NCI-H2029 treated with DMSO at 0.1 percent for 48 hours (cell line): ENCODE data around the gene CPED1.
"Not testable (repeated sequence)": the region's sequence is repeated elsewhere in the genome, so short reads cannot be mapped to it uniquely, and the experiment has no call there.

Experiments
- DNase-seq: peaks from one replicate; lab custom pipeline; 2025; lab: John Stamatoyannopoulos, UW

The CPED1 gene

DNA sequence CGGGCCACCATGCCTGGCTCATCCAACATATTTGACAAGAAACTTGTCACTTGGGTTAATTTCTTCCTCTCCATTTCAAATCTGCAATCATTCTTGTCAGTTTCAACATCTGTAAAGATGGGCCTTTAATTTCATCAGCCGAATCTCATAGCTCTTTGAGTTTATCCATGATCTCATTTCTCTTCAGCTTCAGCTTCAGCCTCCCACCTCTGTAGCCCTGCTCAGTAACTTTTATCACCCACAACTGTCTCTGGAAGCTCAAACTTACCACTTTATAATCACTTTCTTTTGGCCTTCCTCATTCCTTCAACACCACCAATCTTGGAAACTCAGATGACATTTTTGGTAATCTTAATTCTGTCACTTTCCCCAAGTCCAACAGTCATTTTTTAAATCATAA lies 83.2 kb downstream of the CPED1 start:
- no peak for DNase-seq

DNA sequence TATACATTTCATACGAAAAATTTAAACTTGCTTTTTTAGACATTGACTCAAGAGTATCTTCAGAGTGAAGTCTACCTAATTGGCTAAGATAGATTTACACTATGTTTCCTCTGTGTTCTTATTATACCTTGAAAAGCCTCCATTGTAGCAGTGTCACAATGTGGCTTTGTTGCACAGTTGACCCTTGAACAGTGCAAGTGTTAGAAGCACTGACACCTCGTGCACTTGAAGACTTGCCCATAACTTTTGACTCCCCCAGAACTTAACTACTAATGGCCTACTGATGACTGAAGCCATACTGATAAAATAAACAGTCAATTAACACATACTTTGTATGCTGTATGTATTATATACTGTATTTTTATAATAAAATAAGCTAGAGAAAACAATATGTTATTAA lies 84.3 kb downstream of the CPED1 start:
- no peak for DNase-seq

DNA sequence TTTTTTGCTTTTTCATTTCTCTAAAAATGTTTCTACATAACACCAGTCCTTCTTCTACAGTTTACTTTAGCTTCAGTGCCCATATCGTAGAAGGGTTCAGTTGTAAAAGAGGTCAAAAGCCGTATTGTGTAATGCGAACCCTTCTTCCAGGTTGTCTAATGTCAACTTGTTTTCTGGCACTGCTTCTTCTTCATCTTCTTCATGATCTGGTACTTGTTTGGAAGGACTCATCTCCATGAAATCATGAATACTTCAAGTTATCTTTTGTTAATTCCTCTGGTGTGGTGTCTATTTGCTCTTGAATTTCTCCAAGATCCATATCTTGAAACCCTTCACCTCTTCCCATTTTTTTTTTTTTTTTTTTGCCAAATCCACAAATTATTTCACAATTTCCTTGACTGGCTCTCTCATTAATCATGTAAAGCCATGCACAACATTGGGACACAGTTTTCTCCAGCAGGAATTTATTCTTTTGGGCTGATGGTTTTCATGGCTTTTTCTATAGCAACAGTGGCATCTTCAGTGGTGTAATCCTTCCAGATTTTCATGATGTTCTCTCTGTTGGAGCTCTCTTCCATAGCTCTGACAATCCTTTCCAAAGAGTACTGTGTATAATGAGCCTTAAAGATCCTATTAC lies 85.1 kb downstream of the CPED1 start:
- no peak for DNase-seq

- not testable (repeated sequence) for DNase-seq
These were observed 86.9 kb downstream of the CPED1 start for GRCh38 chr7:121075424-121075841.

- no peak for DNase-seq
These were observed 87.4 kb downstream of the CPED1 start for GRCh38 chr7:121075952-121076349.

DNA sequence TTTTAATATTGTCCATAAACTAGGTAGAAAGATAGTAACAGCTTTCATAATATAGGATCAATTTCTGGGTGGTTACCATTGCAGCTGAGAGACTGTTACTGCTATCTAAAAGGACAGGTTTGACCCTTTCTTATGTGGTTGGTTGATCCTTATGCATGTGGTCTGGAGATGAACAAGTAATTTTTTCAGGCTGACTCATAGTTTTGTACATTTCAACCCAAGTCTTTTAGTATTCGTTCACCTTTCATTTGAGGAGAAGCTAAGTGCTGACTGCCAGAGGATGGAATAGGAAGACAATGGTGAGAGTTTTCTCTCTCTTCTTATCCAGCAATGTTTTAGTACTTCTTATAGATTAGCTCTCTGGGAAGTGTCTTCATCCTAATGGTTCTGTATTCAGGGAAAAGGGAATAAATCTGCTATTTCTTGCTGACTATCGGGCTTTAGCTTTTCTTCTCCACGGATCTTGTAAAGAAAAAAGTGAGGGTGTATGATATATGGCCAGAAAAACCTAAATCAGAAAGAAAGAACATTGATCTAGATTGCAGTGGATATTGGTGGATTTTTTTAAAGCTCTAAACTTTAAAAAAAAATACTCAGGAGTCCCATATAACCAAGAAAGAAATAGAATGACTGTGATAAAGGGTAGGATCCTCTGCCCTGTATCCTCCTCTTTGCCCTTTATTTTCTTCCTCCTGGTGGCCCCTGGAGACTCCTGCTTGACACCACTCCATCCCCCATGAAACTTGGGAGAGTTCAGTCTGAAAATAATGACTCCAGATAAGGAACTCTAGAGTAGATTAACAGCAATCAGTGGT lies 88.0 kb downstream of the CPED1 start:
- DNase-seq, result no peak

- no peak for DNase-seq
These were observed 88.7 kb downstream of the CPED1 start for GRCh38 chr7:121077165-121077630.

GRCh38 chr7:121078701-121079227 lies 90.3 kb downstream of the CPED1 start:
- no peak for DNase-seq

GRCh38 chr7:121079425-121080169 lies 91.1 kb downstream of the CPED1 start:
- DNase-seq, result no peak

DNA sequence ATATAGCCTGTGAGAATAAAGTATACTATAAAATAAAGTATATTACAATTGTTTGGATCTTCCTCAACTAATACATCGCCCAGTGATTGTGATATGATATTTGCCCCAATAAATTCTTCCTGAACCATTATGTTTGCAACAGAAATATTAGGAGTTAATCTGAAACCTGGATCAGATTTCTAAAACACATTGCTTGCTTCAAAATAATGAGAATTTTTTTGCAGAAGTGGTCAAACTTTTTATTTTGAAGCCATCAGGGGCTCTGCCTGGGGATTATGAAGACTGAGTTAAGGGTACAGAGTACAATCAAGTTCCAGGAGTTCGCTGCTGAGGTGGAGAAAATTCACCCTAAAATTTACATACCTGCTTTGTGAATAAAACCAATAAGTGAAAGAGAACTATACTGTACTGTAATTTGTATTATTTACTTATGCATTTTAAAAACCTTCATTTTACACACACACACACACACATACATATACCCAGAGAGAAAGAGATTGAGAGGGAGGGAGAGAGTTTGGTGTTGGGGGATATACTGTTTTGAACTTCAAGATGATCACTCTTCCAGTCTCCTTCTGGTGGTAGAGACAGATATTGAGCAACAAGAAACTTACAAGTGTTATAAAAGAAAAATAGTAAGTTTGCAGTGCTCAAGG lies 91.9 kb downstream of the CPED1 start:
- DNase-seq, result no peak

GRCh38 chr7:121080913-121081326 lies 92.4 kb downstream of the CPED1 start:
- DNase-seq, result no peak

DNA sequence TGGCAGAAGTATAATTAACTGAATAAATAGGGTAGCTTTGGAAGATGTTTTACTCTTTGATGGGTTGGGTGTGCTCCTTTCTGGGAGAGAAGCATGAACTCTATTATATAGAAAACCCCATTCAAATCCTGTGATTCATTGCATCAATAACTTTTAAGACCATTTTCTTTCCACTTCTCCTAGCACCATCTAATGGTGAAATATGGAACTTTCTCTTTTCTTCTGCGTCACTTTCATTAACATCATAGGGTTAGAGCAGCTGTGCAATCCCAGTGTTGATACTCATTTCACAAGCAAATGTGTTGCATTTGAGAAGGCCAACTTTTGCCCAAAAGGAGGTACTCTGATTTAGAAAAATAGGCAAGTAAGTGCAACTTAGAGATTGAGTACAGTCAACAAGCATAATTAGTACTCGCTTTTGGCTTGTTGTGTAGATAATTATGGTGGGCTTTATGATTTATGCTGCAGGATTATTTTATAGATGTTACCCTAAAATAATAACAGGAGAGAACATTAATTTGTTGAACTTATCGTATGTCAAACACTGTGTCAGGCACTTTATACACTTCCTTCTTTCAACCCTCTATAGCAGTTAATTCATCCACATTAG lies 92.9 kb downstream of the CPED1 start:
- DNase-seq, result peak; percentile 59

DNA sequence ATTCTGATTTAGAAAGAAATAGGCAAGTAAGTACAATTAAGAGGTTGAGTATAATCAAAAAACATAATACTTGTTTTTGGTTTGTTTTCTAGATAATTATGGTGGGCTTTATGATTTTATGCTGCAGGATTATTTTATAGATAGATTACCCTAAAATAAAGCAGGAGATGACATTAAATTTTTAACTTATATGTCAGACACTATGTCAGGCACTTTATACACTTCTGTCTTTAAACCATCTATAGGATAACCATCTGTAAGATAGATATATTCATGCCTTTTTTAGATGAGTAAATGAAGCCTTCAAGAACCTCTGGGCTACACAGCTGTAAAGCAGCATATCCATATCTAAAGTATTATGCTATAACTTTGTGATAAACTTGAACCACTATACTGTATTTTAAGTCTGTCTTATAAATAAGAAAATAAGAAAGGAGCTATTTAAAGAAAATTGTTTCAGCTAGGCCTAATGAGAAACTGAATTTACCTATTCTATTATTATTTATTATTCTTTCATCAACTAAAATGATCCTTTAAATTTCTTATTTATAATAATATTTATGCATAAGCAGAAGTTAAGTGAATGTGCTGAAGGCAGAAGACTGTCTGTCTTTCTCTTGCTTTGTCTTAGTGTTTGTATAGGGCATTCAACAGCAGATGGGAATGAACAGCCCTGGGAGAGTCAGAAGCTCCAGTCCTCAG lies 94.0 kb downstream of the CPED1 start:
- DNase-seq, result no peak

DNA sequence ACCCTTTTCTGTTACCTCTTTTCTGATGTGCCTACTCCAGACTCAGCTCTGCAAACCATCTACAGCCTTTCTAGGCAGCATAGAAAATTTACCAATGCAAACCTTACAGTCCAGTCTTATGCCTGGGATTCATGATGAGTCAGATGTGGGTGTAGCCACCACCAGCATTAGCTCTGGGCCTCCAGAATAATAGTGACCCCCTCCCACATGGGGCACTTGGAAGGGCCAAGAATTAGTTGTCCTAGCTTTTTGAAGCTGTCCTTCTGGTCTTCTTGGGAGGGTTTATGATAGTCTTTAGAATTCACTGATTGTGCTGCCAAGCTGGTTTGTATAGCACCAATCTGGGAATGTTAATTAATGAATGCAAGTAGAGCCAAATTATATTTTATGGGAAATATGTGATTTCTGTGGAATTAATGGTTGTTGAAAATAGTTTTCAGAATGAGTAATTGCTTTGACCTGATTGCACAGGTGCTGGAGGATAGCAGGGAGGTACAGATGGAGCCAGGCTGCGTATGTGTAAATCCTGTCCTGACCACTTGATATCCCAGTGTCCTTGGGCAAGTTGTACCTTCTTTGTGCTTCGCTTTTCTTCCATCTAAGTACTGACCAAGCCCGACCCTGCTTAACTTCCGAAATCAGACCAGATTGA lies 94.8 kb downstream of the CPED1 start:
- DNase-seq, result no peak

DNA sequence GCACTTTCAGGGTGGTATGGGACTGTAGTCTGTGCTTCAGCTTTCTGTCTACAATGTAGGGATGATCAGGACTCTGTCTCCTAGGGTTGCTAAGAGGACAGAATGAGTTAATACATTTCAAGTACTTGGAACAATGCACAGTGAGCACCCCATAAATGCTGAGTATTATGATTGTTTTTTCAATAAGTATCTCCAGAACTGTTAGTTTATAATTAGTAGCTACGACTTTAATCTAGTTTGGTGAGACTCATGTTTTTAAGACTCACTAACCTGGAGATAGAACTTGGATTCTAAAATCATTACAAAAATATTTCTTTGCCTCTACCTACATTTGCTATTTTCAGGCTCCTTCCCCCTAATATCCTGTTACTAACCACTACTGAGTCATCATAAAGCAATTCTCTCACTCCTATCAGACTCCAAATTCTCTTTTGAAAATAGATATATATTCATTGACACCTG lies 95.3 kb downstream of the CPED1 start:
- no peak for DNase-seq

DNA sequence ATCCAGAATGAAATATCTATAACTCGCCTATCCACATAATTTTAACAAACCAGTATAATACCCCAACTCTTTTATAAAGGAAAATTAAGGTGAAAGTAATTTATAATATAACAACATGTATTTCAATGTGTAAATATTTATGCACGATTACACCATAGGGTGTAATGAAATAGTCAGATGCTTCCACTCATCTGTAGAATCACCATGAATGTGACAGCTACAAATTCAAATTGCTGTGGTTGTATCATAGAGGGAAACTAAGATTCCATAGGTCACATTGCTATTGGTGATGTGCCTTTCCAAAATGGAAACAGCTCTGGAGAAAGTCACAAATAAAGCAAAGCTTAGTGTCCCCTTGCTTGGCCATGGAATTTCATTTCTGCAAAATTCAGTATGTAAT lies 95.7 kb downstream of the CPED1 start:
- DNase-seq, result no peak

- no peak for DNase-seq
These were observed 96.3 kb downstream of the CPED1 start for GRCh38 chr7:121084748-121085336.

DNA sequence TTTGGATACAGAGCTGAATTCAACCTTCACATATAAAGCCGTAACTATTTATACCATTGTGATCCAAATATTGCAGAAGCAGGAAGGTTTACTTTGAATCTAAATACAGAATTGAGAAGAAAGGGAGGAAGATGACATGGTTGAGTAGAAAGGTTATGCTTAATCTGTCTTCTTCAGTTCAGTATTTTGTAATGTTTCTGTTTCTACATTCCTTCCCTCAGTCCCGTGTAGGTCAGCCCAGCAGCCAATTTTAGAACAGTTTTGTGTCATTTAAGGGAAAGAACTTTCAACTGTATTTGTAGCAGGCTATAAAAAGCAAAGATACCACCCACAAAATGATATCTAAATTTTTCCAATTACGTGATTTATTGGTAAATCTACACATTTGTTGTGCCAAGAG lies 97.4 kb downstream of the CPED1 start:
- DNase-seq, result no peak

- no peak for DNase-seq
These were observed 100.4 kb downstream of the CPED1 start for GRCh38 chr7:121088870-121089269.

GRCh38 chr7:121094829-121095228 lies 106.3 kb downstream of the CPED1 start:
- DNase-seq, result no peak
